DOHH2 (cell line): ENCODE measurements around the gene WWP2.
"Not testable (repeated sequence)": the region's sequence is repeated elsewhere in the genome, so short reads cannot be mapped to it uniquely, and the experiment has no call there.

Experiments
- H3F3A ChIP-seq: fragments of 200-600 bp; sonication (generic), shearing (Covaris generic); 2 replicates; pipeline ENCODE4 v1.6.0; 2016; ENCODE audit warnings: antibody characterized with exemption, mild to moderate bottlenecking; ENCODE audit not compliant: control insufficient read depth, insufficient read depth
- H3K27ac ChIP-seq: fragments of 200-600 bp; sonication (generic); 2 replicates; pipeline ENCODE4 v1.5.1; 2014; ENCODE audit warnings: low read depth, mild to moderate bottlenecking, low read length, moderate library complexity
- H3K27me3 ChIP-seq: fragments of 200-600 bp; sonication (generic); 2 replicates; pipeline ENCODE4 v1.6.1; 2014; ENCODE audit warnings: mild to moderate bottlenecking, low read length, mixed read lengths; ENCODE audit not compliant: control insufficient read depth
- H3K36me3 ChIP-seq: fragments of 200-600 bp; sonication (generic); 2 replicates; pipeline ENCODE4 v1.6.1; 2014; ENCODE audit warnings: mild to moderate bottlenecking, low read length, moderate library complexity, mixed read lengths; ENCODE audit not compliant: control insufficient read depth
- H3K4me1 ChIP-seq: fragments of 200-600 bp; sonication (generic); 2 replicates; pipeline ENCODE4 v1.6.1; 2014; ENCODE audit warnings: mild to moderate bottlenecking, low read length, mixed read lengths; ENCODE audit not compliant: control insufficient read depth
- H3K4me2 ChIP-seq: fragments of 200-600 bp; sonication (generic); 2 replicates; pipeline ENCODE4 v1.6.0; 2014; ENCODE audit warnings: mild to moderate bottlenecking, low read length, moderate library complexity
- H3K4me3 ChIP-seq: fragments of 200-600 bp; sonication (generic); 2 replicates; pipeline ENCODE4 v1.5.1; 2014; ENCODE audit warnings: mild to moderate bottlenecking, low read length, mixed read lengths
- H3K79me2 ChIP-seq: fragments of 200-600 bp; sonication (generic); 2 replicates; pipeline ENCODE4 v1.6.1; 2014; ENCODE audit warnings: mild to moderate bottlenecking, low read length, mixed read lengths; ENCODE audit not compliant: control insufficient read depth
- H3K9me2 ChIP-seq: fragments of 200-600 bp; sonication (generic); replicated peaks from 2 replicates; pipeline ENCODE4 v1.6.1; 2014; ENCODE audit warnings: mild to moderate bottlenecking, low read length, mixed read lengths; ENCODE audit not compliant: control insufficient read depth
- H3K9me3 ChIP-seq: fragments of 200-600 bp; sonication (generic); 2 replicates; pipeline ENCODE4 v1.6.1; 2014; ENCODE audit warnings: antibody characterized with exemption, low read length, mixed read lengths; ENCODE audit not compliant: control insufficient read depth, insufficient read depth
- H4K20me1 ChIP-seq: fragments of 200-600 bp; sonication (generic); 2 replicates; pipeline ENCODE4 v1.6.0; 2014; ENCODE audit warnings: low read depth, mild to moderate bottlenecking, antibody characterized with exemption, low read length, moderate library complexity; ENCODE audit not compliant: control insufficient read depth, insufficient read depth
- EZH2phosphoT487 ChIP-seq: fragments of 200-600 bp; sonication (generic); IDR thresholded peaks from 2 replicates; pipeline ENCODE4 v1.6.1; 2017; ENCODE audit warnings: borderline replicate concordance, mild to moderate bottlenecking, antibody characterized with exemption, low read length, moderate library complexity, mixed read lengths
- TF ChIP-seq, protein P1 (sequence below): fragments of 200-600 bp; sonication (generic); IDR thresholded peaks from one replicate; pipeline ENCODE4 v1.5.1; 2014; ENCODE audit warnings: antibody characterized with exemption, mild to moderate bottlenecking, low read depth, low read length; ENCODE audit not compliant: poor library complexity, severe bottlenecking

The WWP2 gene

DNA sequence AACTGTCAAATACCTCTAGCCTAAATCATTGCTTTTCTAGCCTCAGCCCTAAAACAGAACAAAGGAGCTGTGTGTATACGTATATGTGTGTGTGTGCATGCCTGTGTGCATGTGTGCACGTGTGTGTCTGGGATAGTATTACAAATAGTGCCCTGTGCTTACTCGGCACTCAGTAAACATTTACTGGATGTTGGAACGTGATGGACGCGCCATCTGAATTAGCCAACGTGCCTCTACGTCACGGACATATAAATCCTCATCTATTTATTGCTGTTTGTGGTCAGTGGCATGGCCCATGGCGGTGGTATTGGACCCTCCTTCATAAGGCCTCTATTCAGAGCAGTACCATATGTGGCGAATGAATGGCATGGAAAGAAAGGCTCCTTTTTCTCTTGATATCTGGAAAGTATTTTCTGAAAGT, 37.5 kb downstream of the WWP2 start:
- Histone ChIP-seq H3K27ac (no peak overlapping the region), H4K20me1 (no peaks in the 10 kb centered on the region), H3K79me2 (no peaks in the 10 kb centered on the region), H3K27me3 (no peaks in the 10 kb centered on the region), H3K4me2 (no peak overlapping the region), H3K4me3 (no peak overlapping the region), H3K9me2 (no peaks in the 10 kb centered on the region), H3K4me1 (peaks cover 5% of the 10 kb centered on the region), H3F3A (peaks cover 3% of the 10 kb centered on the region; the same call in 1 of the 2 replicates), H3K36me3 (peaks cover 15% of the 10 kb centered on the region), H3K9me3 (no peaks in the 10 kb centered on the region)
- no peak for TF ChIP-seq EZH2phosphoT487
- TF ChIP-seq, protein P1, sequence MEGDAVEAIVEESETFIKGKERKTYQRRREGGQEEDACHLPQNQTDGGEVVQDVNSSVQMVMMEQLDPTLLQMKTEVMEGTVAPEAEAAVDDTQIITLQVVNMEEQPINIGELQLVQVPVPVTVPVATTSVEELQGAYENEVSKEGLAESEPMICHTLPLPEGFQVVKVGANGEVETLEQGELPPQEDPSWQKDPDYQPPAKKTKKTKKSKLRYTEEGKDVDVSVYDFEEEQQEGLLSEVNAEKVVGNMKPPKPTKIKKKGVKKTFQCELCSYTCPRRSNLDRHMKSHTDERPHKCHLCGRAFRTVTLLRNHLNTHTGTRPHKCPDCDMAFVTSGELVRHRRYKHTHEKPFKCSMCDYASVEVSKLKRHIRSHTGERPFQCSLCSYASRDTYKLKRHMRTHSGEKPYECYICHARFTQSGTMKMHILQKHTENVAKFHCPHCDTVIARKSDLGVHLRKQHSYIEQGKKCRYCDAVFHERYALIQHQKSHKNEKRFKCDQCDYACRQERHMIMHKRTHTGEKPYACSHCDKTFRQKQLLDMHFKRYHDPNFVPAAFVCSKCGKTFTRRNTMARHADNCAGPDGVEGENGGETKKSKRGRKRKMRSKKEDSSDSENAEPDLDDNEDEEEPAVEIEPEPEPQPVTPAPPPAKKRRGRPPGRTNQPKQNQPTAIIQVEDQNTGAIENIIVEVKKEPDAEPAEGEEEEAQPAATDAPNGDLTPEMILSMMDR: no peak

DNA sequence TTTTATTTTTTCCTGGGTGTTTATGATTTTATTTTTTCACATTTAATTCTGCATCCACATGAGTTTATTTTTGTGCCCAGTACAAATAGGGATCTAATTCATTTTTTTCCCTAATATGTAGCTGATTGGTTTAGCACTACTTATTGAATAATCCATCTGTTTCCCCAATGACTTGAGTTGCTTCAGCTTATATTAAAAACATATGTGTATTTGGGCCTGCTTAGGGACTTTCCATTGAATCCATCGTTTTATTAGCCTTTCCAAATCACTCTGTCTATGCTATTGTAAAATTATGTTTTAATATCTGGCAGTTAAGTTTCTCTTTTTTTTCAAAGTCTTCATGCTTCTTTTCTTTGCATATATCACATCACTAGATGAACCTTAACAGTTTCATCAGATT, 42.2 kb downstream of the WWP2 start:
- peaks cover 3% of the 10 kb centered on the region; the same call in 1 of the 2 replicates for H3F3A ChIP-seq
- no peaks in the 10 kb centered on the region for H4K20me1 ChIP-seq
- H3K27ac ChIP-seq: no peak overlapping the region
- no peaks in the 10 kb centered on the region for H3K4me1 ChIP-seq
- H3K4me2 ChIP-seq: no peak overlapping the region
- TF ChIP-seq EZH2phosphoT487: no peak
- TF ChIP-seq, protein P1: no peak
- no peaks in the 10 kb centered on the region for H3K79me2 ChIP-seq
- H3K4me3 ChIP-seq: no peak overlapping the region
- no peaks in the 10 kb centered on the region for H3K9me3 ChIP-seq
- peaks cover 7% of the 10 kb centered on the region; the same call in 1 of the 2 replicates for H3K36me3 ChIP-seq
- H3K27me3 ChIP-seq: no peaks in the 10 kb centered on the region
- H3K9me2 ChIP-seq: no peaks in the 10 kb centered on the region

DNA sequence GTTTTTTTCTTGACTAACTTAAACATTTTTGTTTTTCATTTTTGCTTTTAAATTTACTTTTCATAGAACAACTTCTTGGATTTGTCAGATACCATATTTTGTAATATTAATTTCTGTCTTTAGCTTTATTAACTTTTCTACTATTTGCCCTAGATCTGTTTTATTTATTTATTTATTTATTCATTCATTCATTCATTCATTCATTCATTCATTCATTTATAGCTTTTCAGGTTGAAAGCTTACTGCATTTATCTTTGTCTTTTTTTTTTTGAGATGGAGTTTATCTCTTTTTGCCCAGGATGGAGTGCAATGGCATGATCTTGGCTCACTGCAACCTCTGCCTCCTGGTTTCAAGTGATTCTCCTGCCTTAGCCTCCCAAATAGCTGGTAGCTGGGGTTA, 44.6 kb downstream of the WWP2 start:
- H3K79me2 ChIP-seq, H3K9me3 ChIP-seq, H3K4me3 ChIP-seq, H3K4me1 ChIP-seq, H3K36me3 ChIP-seq, H3K9me2 ChIP-seq, H3K4me2 ChIP-seq, H3K27ac ChIP-seq, H4K20me1 ChIP-seq, H3F3A ChIP-seq, H3K27me3 ChIP-seq: not testable (repeated sequence)

DNA sequence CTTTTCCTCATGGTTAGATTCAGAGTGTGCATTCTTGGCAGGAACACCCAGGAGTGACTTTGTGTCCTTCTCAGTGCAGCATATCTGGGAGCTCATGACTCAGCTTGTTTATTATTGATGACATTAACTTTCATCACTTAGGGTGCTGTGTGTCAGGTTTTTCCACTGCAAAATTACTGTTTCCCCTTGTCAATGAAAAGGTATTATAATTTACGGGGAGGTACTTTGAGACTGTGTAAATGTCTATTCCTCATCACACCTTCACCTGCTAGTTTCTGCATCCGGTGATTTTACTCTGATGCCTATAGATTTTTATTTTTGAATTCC, 50.5 kb downstream of the WWP2 start:
- H3F3A ChIP-seq: no peaks in the 10 kb centered on the region
- H3K4me1 ChIP-seq: no peaks in the 10 kb centered on the region
- H3K79me2 ChIP-seq: no peaks in the 10 kb centered on the region
- no peak for TF ChIP-seq EZH2phosphoT487
- TF ChIP-seq, protein P1: no peak
- no peak overlapping the region for H3K4me3 ChIP-seq
- H3K27ac ChIP-seq: no peak overlapping the region
- H3K36me3 ChIP-seq: no peaks in the 10 kb centered on the region
- H3K27me3 ChIP-seq: no peaks in the 10 kb centered on the region
- H3K9me3 ChIP-seq: no peaks in the 10 kb centered on the region
- no peaks in the 10 kb centered on the region for H4K20me1 ChIP-seq
- H3K4me2 ChIP-seq: no peak overlapping the region
- no peaks in the 10 kb centered on the region for H3K9me2 ChIP-seq
